Endothelial cell of umbilical vein (primary cell): ENCODE data around the gene ABCC4. TPM values are rescaled to one million over a fixed set of nuclear protein-coding genes. Genes with fewer than 3 reads are reported as not detected.

ENCODE experiments used
- BruUV-seq: library from RNA; stranded (reverse); fragments of 400-500 nt; replicated peaks from 2 replicates; lab custom pipeline; 2021; lab: Mats Ljungman, UMichigan
- CTCF ChIA-PET: fragments of 300-600, 350-600 bp; sonication (Branson Sonifier 250); formaldehyde crosslinking; loops from one replicate; lab custom pipeline; 2021; ENCODE audit warnings: antibody characterized with exemption, inconsistent platforms; lab: Charles Lee
- POLR2A ChIA-PET: fragments of 300-600, 350-600 bp; sonication (Branson Sonifier 250); formaldehyde crosslinking; loops from one replicate; lab custom pipeline; 2021; ENCODE audit warnings: antibody characterized with exemption, inconsistent platforms; lab: Charles Lee
- DNase-seq: peaks from one replicate; pipeline ENCODE4 v3.0.0-alpha.2; 2011; ENCODE audit warnings: low read depth, low spot score
- FAIRE-seq: peaks from 2 replicates; lab custom pipeline; 2011; peaks lifted over from hg19 to GRCh38; lab: Jason Lieb, UNC
- H2AFZ ChIP-seq: 2 replicates; pipeline ENCODE4 v1.6.0; 2012; ENCODE audit warnings: low read depth, low read length, control low read depth, inconsistent platforms
- H3K27ac ChIP-seq: 2 replicates; pipeline ENCODE4 v1.5.1; 2011; ENCODE audit warnings: low read depth, mild to moderate bottlenecking, control low read depth, low read length, moderate library complexity; ENCODE audit not compliant: insufficient read depth
- H3K27me3 ChIP-seq, 2 experiments: 2 replicates each; pipeline versions ENCODE4 v1.6.0 to v1.6.1; 2011; ENCODE audit warnings: low read length in 2 of 2, mixed read lengths in 1 of 2; ENCODE audit not compliant: control insufficient read depth in 2 of 2, insufficient read depth in 2 of 2
- H3K36me3 ChIP-seq, 2 experiments: 2 replicates in 1 of 2; 3 replicates in 1 of 2; pipeline ENCODE4 v1.5.1; 2011; ENCODE audit warnings: low read length in 2 of 2, mild to moderate bottlenecking in 1 of 2, moderate library complexity in 1 of 2; ENCODE audit not compliant: control insufficient read depth in 2 of 2, insufficient read depth in 2 of 2; ENCODE audit errors: extremely low read depth in 1 of 2
- H3K4me1 ChIP-seq: 3 replicates; pipeline ENCODE4 v1.5.1; 2011; ENCODE audit warnings: mild to moderate bottlenecking, low read length; ENCODE audit not compliant: control insufficient read depth, insufficient read depth; ENCODE audit errors: extremely low read depth
- H3K4me2 ChIP-seq: 2 replicates; pipeline ENCODE4 v1.6.1; 2011; ENCODE audit warnings: low read length, control low read depth, mixed read lengths; ENCODE audit not compliant: insufficient read depth
- H3K4me3 ChIP-seq, 3 experiments: fragments of 200-600 bp in 1 of 3; sonication (generic), shearing (Covaris generic) in 1 of 3; replicated peaks in 1 of 3; 2 replicates each; pipeline ENCODE4 v1.5.1; 2011 to 2016; ENCODE audit warnings: control low read depth in 3 of 3, low read length in 3 of 3, mild to moderate bottlenecking in 2 of 3, inconsistent platforms in 1 of 3, low read depth in 1 of 3, moderate library complexity in 1 of 3; ENCODE audit not compliant: insufficient read depth in 1 of 3
- H3K79me2 ChIP-seq: 2 replicates; pipeline ENCODE4 v1.6.0; 2012; ENCODE audit warnings: low read length, inconsistent platforms; ENCODE audit not compliant: control insufficient read depth, insufficient read depth
- H3K9ac ChIP-seq: replicated peaks from 2 replicates; pipeline ENCODE3; 2011; ENCODE audit warnings: low read length, control low read depth; ENCODE audit not compliant: insufficient read depth; ENCODE audit errors: extremely low read depth
- H3K9me1 ChIP-seq: replicated peaks from 3 replicates; pipeline ENCODE4 v1.6.0; 2011; ENCODE audit warnings: mild to moderate bottlenecking, low read length; ENCODE audit not compliant: control insufficient read depth, insufficient read depth; ENCODE audit errors: extremely low read depth
- H3K9me3 ChIP-seq: replicated peaks from 2 replicates; pipeline ENCODE4 v1.5.1; 2012; ENCODE audit warnings: low read length, inconsistent platforms; ENCODE audit not compliant: control insufficient read depth, insufficient read depth
- H4K20me1 ChIP-seq: replicated peaks from 2 replicates; pipeline ENCODE3; 2011; ENCODE audit warnings: mild to moderate bottlenecking, low read length; ENCODE audit not compliant: control insufficient read depth, insufficient read depth; ENCODE audit errors: extremely low read depth
- CTCF ChIP-seq, 2 donors: IDR thresholded peaks; 1 replicate in 1 of 2; 2 replicates in 1 of 2; pipeline ENCODE4 v1.5.1; 2011; ENCODE audit warnings: low read length in 2 of 2, mild to moderate bottlenecking in 2 of 2, moderate library complexity in 2 of 2, control low read depth in 1 of 2, inconsistent platforms in 1 of 2, low read depth in 1 of 2; ENCODE audit not compliant: insufficient read depth in 1 of 2; ENCODE audit errors: extremely low read depth in 1 of 2
- EZH2 ChIP-seq: IDR thresholded peaks from 2 replicates; pipeline ENCODE4 v1.6.1; 2012; ENCODE audit warnings: borderline replicate concordance, low read depth, mild to moderate bottlenecking, moderate library complexity, low read length, inconsistent platforms; ENCODE audit not compliant: severe bottlenecking
- FOS ChIP-seq: IDR thresholded peaks from 2 replicates; pipeline ENCODE4 v1.6.1; 2011; ENCODE audit warnings: mild to moderate bottlenecking, low read length, moderate library complexity, borderline replicate concordance; ENCODE audit not compliant: insufficient read depth
- GATA2 ChIP-seq: IDR thresholded peaks from 2 replicates; pipeline ENCODE4 v1.7.0; 2011; ENCODE audit warnings: low read depth, mild to moderate bottlenecking, moderate library complexity, mixed read lengths, low read length; ENCODE audit not compliant: insufficient read length, insufficient read depth
- JUN ChIP-seq: IDR thresholded peaks from 2 replicates; pipeline ENCODE4 v1.6.1; 2011; ENCODE audit warnings: borderline replicate concordance, low read depth; ENCODE audit not compliant: insufficient read length, insufficient read depth
- MAX ChIP-seq: IDR thresholded peaks from 2 replicates; pipeline ENCODE4 v1.6.1; 2011; ENCODE audit not compliant: insufficient read depth, insufficient read length
- MYC ChIP-seq: IDR thresholded peaks from one replicate; pipeline ENCODE4 v1.6.1; 2011; ENCODE audit warnings: mild to moderate bottlenecking, low read depth, low read length
- POLR2A ChIP-seq: IDR thresholded peaks from 2 replicates; pipeline ENCODE4 v1.6.1; 2012; ENCODE audit warnings: low read depth, mild to moderate bottlenecking, control low read depth, low read length
- POLR2AphosphoS5 ChIP-seq: IDR thresholded peaks from 2 replicates; pipeline ENCODE4 v1.6.1; 2012; ENCODE audit warnings: low read depth, mild to moderate bottlenecking, control low read depth, low read length, moderate library complexity; ENCODE audit not compliant: insufficient read depth
- dilution Hi-C: fragments of 300-500 bp; cut with MboI; formaldehyde crosslinking; loops from one replicate; pipeline ENCODE4 v1.15.0; 2019; ENCODE audit warnings: low sequenced_read_pairs; ENCODE audit not compliant: extremely low pct_ligation_motif_present
- intact Hi-C: fragments of 100-400 bp; cut with micrococcal nuclease; formaldehyde crosslinking; loops from one replicate; pipeline ENCODE4 v1.10.0; 2022
- polyA plus RNA-seq, 4 experiments: library from polyadenylated mRNA; depleted of rRNA in 3 of 4; stranded (reverse) in 3 of 4; unstranded in 1 of 4; fragments of >200 nt; gene quantifications; 2 replicates each; pipeline versions ENCODE4 v1.2.1 to v1.2.3, GENCODE V29; 2011 to 2012; ENCODE audit warnings: missing spikeins in 1 of 4
- total RNA-seq: library from RNA; stranded (reverse); gene quantifications from 2 replicates; pipeline ENCODE4 v1.2.3, GENCODE V29; 2021

ABCC4 gene
- total and polyA plus RNA-seq, 2 donors (not counting 3 experiments of a cell fraction or from before 2014, with no cell fraction given), result 9.2 to 15.9 TPM

- ChIA-PET POLR2A (no interaction called here), CTCF (no interaction called here)
Observed at GRCh38 chr13:95185851-95186250, 115.4 kb downstream of the ABCC4 start.

GRCh38 chr13:95185311-95185710, 115.9 kb downstream of the ABCC4 start:
- H3K9ac ChIP-seq, result no peak overlapping the region
- H3K36me3 ChIP-seq, result no peaks in the 10 kb centered on the region
- H3K27me3 ChIP-seq, result no peaks in the 10 kb centered on the region
- no peaks in the 10 kb centered on the region for H3K79me2 ChIP-seq
- no peak for TF ChIP-seq POLR2AphosphoS5
- no peak for TF ChIP-seq CTCF (IDR thresholded peaks at IDR 0.05; ENCODE audit: extremely low read depth in 1 of 2, insufficient read depth in 1 of 2, low read depth in 1 of 2, low read length in 2 of 2)
- no peak for TF ChIP-seq FOS
- no peak for TF ChIP-seq MYC
- TF ChIP-seq JUN, result no peak
- TF ChIP-seq POLR2A, result no peak
- TF ChIP-seq MAX, result no peak
- no peak for TF ChIP-seq GATA2
- TF ChIP-seq EZH2, result no peak
- H3K27ac ChIP-seq, result no peak overlapping the region
- no peak for DNase-seq
- ChIA-PET CTCF (interaction anchor here (1.4 to 5.9 kb wide), 2 partner anchors 13 to 219 kb away, joined by 3 to 37 read pairs; no protein-coding TSS in a partner anchor), POLR2A (no interaction called here)
- H3K9me1 ChIP-seq, result no peaks in the 10 kb centered on the region
- no peak overlapping the region for H2AFZ ChIP-seq
- no peak overlapping the region for H3K4me3 ChIP-seq
- no peak overlapping the region for H3K4me2 ChIP-seq
- no peaks in the 10 kb centered on the region for H4K20me1 ChIP-seq
- intact Hi-C loops (no loop called here), dilution Hi-C loops (no loop called here)
- no peaks in the 10 kb centered on the region for H3K4me1 ChIP-seq
- no peaks in the 10 kb centered on the region for H3K9me3 ChIP-seq
- no peak for FAIRE-seq
- no TSS peak for BruUV-seq

More at GRCh38 chr13:95185851-95186250, 115.4 kb downstream of the ABCC4 start:
- H3K9me1 ChIP-seq, result no peaks in the 10 kb centered on the region
- H3K9ac ChIP-seq, result no peak overlapping the region
- no peaks in the 10 kb centered on the region for H3K79me2 ChIP-seq
- H3K4me2 ChIP-seq, result no peak overlapping the region
- no peak overlapping the region for H3K27ac ChIP-seq
- H2AFZ ChIP-seq, result no peak overlapping the region
- intact Hi-C loops (no loop called here), dilution Hi-C loops (no loop called here)
- FAIRE-seq (no peak), DNase-seq (no peak)
- no peaks in the 10 kb centered on the region for H3K9me3 ChIP-seq
- no TSS peak for BruUV-seq
- TF ChIP-seq POLR2A, result no peak
- no peaks in the 10 kb centered on the region for H4K20me1 ChIP-seq
- no peaks in the 10 kb centered on the region for H3K36me3 ChIP-seq
- H3K4me1 ChIP-seq, result no peaks in the 10 kb centered on the region
- H3K4me3 ChIP-seq, result no peak overlapping the region
- no peaks in the 10 kb centered on the region for H3K27me3 ChIP-seq
